Neural progenitor cell (in vitro differentiated cells): ENCODE measurements around the gene MINDY4. TPM values are rescaled to one million over a fixed set of nuclear protein-coding genes. Genes with fewer than 3 reads are reported as not detected.

ENCODE experiments used
- DNase-seq: peaks from one replicate; pipeline ENCODE4 v3.0.0-alpha.2; 2016; ENCODE audit warnings: low spot score
- H2AFZ ChIP-seq: fragments of 200-600 bp; sonication (generic); replicated peaks from 2 replicates; pipeline ENCODE4 v1.6.1; 2016; ENCODE audit warnings: antibody characterized with exemption
- H3F3A ChIP-seq: fragments of 200-600 bp; sonication (generic); 2 replicates; pipeline ENCODE4 v1.6.1; 2016; ENCODE audit warnings: antibody characterized with exemption, low read depth
- H3K27ac ChIP-seq: fragments of 200-600 bp; sonication (generic); 2 replicates; pipeline ENCODE4 v1.5.1; 2016; ENCODE audit warnings: mild to moderate bottlenecking
- H3K27me3 ChIP-seq: fragments of 200-600 bp; sonication (generic); 2 replicates; pipeline ENCODE4 v1.6.1; 2016; ENCODE audit warnings: mild to moderate bottlenecking, moderate library complexity
- H3K36me3 ChIP-seq: fragments of 200-600 bp; sonication (generic); 2 replicates; pipeline ENCODE4 v1.5.1; 2016
- H3K4me1 ChIP-seq: fragments of 200-600 bp; sonication (generic); 2 replicates; pipeline ENCODE4 v1.6.1; 2016; ENCODE audit warnings: mixed run types
- H3K4me2 ChIP-seq: fragments of 200-600 bp; sonication (generic); 2 replicates; pipeline ENCODE4 v1.6.1; 2016
- H3K4me3 ChIP-seq: fragments of 200-600 bp; sonication (generic); 2 replicates; pipeline ENCODE4 v1.5.1; 2016
- H3K79me2 ChIP-seq: fragments of 200-600 bp; sonication (generic); 2 replicates; pipeline ENCODE4 v1.6.1; 2016; ENCODE audit warnings: low read depth
- H3K9ac ChIP-seq: fragments of 200-600 bp; sonication (generic); 2 replicates; pipeline ENCODE4 v1.6.1; 2016
- H3K9me3 ChIP-seq: fragments of 200-600 bp; sonication (generic); 2 replicates; pipeline ENCODE4 v1.5.1; 2016; ENCODE audit warnings: low read depth
- H4K20me1 ChIP-seq: fragments of 200-600 bp; sonication (generic); 2 replicates; pipeline ENCODE4 v1.6.1; 2016; ENCODE audit warnings: low read depth
- H3K27ac Mint-ChIP-seq: 3 replicates; pipeline ENCODE4 v1.8.0; 2021; ENCODE audit warnings: mixed read lengths
- H3K27me3 Mint-ChIP-seq: 2 replicates; pipeline ENCODE4 v1.8.0; 2022; ENCODE audit warnings: low read depth, mild to moderate bottlenecking, inconsistent platforms, moderate library complexity, mixed read lengths; ENCODE audit not compliant: insufficient read depth
- H3K36me3 Mint-ChIP-seq: 3 replicates; pipeline ENCODE4 v1.8.0; 2021; ENCODE audit warnings: mixed read lengths
- H3K4me1 Mint-ChIP-seq: 3 replicates; pipeline ENCODE4 v1.8.0; 2021; ENCODE audit warnings: mixed read lengths
- H3K4me3 Mint-ChIP-seq: 3 replicates; pipeline ENCODE4 v1.8.0; 2021; ENCODE audit warnings: mild to moderate bottlenecking, moderate library complexity, mixed read lengths
- H3K9me3 Mint-ChIP-seq: 3 replicates; pipeline ENCODE4 v1.8.0; 2020; ENCODE audit warnings: mixed read lengths
- EZH2 ChIP-seq: fragments of 200-600 bp; sonication (generic); IDR thresholded peaks from 2 replicates; pipeline ENCODE4 v1.6.1; 2017; ENCODE audit warnings: antibody characterized with exemption, mild to moderate bottlenecking, moderate library complexity
- EZH2phosphoT487 ChIP-seq: fragments of 200-600 bp; sonication (generic); IDR thresholded peaks from 2 replicates; pipeline ENCODE4 v1.6.1; 2017; ENCODE audit warnings: antibody characterized with exemption
- total RNA-seq: library from RNA; depleted of rRNA; stranded (reverse); fragments of >200 nt; gene quantifications from 2 replicates; pipeline ENCODE4 v1.2.3, GENCODE V29; 2015; ENCODE audit warnings: low replicate concordance
- TF ChIP-seq, protein P1 (sequence below): fragments of 200-600 bp; sonication (generic); IDR thresholded peaks from 2 replicates; pipeline ENCODE4 v1.5.1; 2017; ENCODE audit warnings: antibody characterized with exemption, mild to moderate bottlenecking

MINDY4 gene
- total RNA-seq, 1 donor from 2014 or later: 5.9 TPM

- Histone ChIP-seq H3K4me3 (no peak overlapping the region), H4K20me1 (no peaks in the 10 kb centered on the region), H3K9me3 (no peaks in the 10 kb centered on the region), H3F3A (no peaks in the 10 kb centered on the region), H3K36me3 (no peaks in the 10 kb centered on the region), H3K79me2 (no peaks in the 10 kb centered on the region), H3K9ac (no peak overlapping the region), H3K4me1 (peaks cover 38% of the 10 kb centered on the region), H3K4me2 (no peak overlapping the region), H3K27ac (no peak overlapping the region), H2AFZ (no peak overlapping the region), H3K27me3 (no peaks in the 10 kb centered on the region)
- Mint-ChIP-seq H3K36me3 (no peaks in the 10 kb centered on the region), H3K27ac (peak overlapping the region; percentile 53), H3K4me3 (no peak overlapping the region), H3K27me3 (peaks cover 9% of the 10 kb centered on the region), H3K9me3 (no peaks in the 10 kb centered on the region), H3K4me1 (peaks cover 28% of the 10 kb centered on the region)
- DNase-seq: no peak
- TF ChIP-seq EZH2phosphoT487 (no peak), EZH2 (no peak)
- TF ChIP-seq, protein P1, sequence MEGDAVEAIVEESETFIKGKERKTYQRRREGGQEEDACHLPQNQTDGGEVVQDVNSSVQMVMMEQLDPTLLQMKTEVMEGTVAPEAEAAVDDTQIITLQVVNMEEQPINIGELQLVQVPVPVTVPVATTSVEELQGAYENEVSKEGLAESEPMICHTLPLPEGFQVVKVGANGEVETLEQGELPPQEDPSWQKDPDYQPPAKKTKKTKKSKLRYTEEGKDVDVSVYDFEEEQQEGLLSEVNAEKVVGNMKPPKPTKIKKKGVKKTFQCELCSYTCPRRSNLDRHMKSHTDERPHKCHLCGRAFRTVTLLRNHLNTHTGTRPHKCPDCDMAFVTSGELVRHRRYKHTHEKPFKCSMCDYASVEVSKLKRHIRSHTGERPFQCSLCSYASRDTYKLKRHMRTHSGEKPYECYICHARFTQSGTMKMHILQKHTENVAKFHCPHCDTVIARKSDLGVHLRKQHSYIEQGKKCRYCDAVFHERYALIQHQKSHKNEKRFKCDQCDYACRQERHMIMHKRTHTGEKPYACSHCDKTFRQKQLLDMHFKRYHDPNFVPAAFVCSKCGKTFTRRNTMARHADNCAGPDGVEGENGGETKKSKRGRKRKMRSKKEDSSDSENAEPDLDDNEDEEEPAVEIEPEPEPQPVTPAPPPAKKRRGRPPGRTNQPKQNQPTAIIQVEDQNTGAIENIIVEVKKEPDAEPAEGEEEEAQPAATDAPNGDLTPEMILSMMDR: no peak
Observed at GRCh38 chr7:30914596-30914995, 143.4 kb downstream of the MINDY4 start.

- Mint-ChIP-seq H3K27ac (no peak overlapping the region), H3K4me1 (peaks cover 28% of the 10 kb centered on the region), H3K9me3 (no peaks in the 10 kb centered on the region), H3K4me3 (no peak overlapping the region), H3K36me3 (no peaks in the 10 kb centered on the region), H3K27me3 (peaks cover 9% of the 10 kb centered on the region)
- Histone ChIP-seq H3K9ac (no peak overlapping the region), H3K36me3 (no peaks in the 10 kb centered on the region), H3K27ac (no peak overlapping the region), H3K9me3 (no peaks in the 10 kb centered on the region), H4K20me1 (no peaks in the 10 kb centered on the region), H3K4me2 (no peak overlapping the region), H3K4me1 (peaks cover 38% of the 10 kb centered on the region), H3K4me3 (no peak overlapping the region), H3K79me2 (no peaks in the 10 kb centered on the region), H2AFZ (no peak overlapping the region), H3F3A (no peaks in the 10 kb centered on the region), H3K27me3 (no peaks in the 10 kb centered on the region)
- DNase-seq: no peak
- TF ChIP-seq, protein P1: no peak
- TF ChIP-seq EZH2 (no peak), EZH2phosphoT487 (no peak)
Observed at GRCh38 chr7:30915005-30915601, 143.9 kb downstream of the MINDY4 start.

- Histone ChIP-seq H3K4me1 (peaks cover 37% of the 10 kb centered on the region), H3K9ac (no peak overlapping the region), H3K79me2 (no peaks in the 10 kb centered on the region), H3F3A (no peaks in the 10 kb centered on the region), H3K4me3 (no peak overlapping the region), H3K27me3 (no peaks in the 10 kb centered on the region), H3K9me3 (no peaks in the 10 kb centered on the region), H2AFZ (no peak overlapping the region), H4K20me1 (no peaks in the 10 kb centered on the region), H3K36me3 (no peaks in the 10 kb centered on the region), H3K4me2 (no peak overlapping the region), H3K27ac (no peak overlapping the region)
- peaks cover 27% of the 10 kb centered on the region for H3K4me1 Mint-ChIP-seq
- H3K9me3 Mint-ChIP-seq: no peaks in the 10 kb centered on the region
- no peak for TF ChIP-seq EZH2phosphoT487
- TF ChIP-seq EZH2: no peak
- TF ChIP-seq, protein P1: no peak
- no peak overlapping the region for H3K27ac Mint-ChIP-seq
- DNase-seq: no peak
- H3K4me3 Mint-ChIP-seq: no peak overlapping the region
- peaks cover 9% of the 10 kb centered on the region for H3K27me3 Mint-ChIP-seq
- no peaks in the 10 kb centered on the region for H3K36me3 Mint-ChIP-seq
Observed at GRCh38 chr7:30915751-30916150, 144.5 kb downstream of the MINDY4 start.
